HG02981 (cell line): ENCODE results near the gene ELF2.
A peak's percentile ranks its signal among the peaks of the same experiment; 100 is the strongest.
"Not testable (repeated sequence)": the region's sequence is repeated elsewhere in the genome, so short reads cannot be mapped to it uniquely, and the experiment has no call there.

Experiments
- ATAC-seq: cut with Tn5 transposase; IDR thresholded peaks from one replicate; pipeline ENCODE4 v1.9.1; 2021; ENCODE audit warnings: mild to moderate bottlenecking, moderate library complexity; ENCODE audit not compliant: unreplicated experiment

The ELF2 gene

DNA sequence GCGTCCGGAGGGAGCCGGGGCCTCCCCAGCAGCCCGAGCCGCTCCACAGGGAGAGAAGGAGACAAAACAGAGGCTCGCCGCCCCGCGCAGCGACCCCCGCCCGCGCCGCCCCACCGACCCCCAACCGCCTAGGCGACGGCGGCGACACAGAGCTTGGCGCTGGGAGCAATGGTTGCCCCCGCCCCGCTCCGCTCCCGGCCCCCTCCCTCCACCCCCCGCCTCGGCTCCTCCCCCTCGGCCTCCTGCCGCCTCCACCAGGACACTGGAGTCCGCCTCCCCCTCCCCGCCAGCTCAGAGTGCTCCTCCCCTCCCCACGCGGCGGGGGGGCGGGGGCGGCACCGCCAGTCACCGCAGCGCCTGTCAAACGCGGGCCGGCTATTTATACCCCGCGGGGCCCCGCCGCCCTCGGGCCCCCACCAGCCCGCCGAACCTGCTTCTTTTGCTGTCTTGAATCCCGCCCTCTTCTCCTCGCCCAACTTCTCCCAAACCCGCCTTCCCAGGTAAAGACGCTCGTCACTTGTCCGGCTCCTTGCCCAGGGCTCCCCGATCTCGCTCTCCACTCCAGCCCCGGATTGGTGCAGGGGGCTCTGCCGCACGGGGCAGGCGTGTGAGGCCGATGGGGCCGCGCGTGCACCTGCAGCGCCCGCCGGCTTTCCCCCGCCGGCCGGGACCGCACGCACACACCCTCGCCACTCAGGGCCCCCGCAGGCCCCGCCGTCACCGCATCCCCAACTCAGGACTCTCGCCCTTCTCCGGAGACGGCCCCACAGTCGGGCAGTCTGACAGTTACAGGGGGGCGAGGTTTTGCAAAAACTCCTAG lies at the start of gene ELF2:
Gene ELF2, minus strand, starts transcription at position 170 of the 820 bp plus-strand sequence. CDS start 39,517 bp downstream, outside the sequence.
- peak; percentile 41 for ATAC-seq

DNA sequence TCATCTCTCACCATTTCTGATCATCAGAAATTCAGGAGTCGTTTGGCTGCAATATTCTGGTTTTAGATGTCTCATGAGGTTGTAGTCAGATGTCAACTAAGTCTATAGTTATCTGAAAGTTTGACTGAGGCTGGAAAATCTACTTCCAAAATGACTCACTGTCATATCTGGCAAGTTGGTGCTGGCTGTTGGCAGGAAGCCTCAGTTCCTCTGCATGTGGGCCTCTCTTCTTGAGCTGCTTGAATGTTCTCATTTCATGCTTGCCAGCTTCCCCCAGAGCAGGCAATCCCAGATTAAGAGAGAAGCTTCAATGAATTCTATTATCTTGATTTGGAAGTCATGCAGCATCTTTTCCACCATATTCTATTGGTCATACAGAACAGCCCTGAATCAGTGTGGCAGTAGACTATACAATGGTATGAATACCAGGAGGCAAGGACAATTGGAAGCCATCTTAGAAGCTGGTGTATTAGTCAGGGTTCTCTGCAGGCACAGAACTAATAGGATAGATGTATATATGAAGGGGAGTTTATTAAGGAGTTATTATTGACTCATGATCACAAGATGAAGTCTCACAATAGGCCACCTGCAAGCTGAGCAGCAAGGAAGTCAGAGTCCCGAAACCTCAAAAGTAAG lies 46.8 kb upstream of the ELF2 start:
- no peak for ATAC-seq

DNA sequence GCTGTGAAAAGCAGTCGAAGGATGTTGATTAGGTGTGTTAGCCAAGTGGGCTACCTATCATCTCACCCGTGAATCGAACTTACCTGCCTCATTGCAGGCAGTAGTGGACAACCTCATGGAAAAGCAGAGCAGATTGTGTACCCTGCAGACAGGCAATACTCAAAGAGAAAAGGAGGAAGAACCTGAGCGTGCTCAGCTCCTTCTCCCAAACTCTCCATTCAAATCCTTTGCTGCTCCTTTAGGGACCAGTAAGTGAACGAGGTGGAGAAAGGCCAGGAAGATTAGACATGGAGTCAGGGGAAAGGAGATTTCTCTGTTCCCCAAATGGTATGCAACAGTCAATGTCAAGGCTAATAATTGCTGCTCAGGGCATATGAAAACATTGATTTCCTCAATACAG lies 45.2 kb upstream of the ELF2 start:
- no peak for ATAC-seq

DNA sequence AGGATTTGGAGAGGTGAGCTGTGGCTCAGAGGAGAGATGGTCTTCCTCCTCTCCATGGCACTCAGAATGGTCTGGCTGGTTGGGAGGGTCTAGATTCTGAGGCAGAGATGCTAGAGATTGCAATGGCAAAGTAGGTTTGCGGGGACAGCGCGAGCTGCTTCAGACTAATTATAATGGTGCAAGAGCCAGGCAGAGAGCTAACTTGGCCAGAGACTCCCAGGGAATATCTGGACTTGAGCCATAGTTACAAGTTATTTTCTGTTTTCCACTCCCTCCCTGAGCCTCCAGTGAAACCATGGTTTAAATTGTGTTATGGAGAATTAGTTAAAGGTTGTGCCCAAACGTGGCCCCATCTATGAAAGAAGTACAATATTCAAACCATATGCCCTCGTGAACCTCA lies 44.7 kb upstream of the ELF2 start:
- no peak for ATAC-seq

DNA sequence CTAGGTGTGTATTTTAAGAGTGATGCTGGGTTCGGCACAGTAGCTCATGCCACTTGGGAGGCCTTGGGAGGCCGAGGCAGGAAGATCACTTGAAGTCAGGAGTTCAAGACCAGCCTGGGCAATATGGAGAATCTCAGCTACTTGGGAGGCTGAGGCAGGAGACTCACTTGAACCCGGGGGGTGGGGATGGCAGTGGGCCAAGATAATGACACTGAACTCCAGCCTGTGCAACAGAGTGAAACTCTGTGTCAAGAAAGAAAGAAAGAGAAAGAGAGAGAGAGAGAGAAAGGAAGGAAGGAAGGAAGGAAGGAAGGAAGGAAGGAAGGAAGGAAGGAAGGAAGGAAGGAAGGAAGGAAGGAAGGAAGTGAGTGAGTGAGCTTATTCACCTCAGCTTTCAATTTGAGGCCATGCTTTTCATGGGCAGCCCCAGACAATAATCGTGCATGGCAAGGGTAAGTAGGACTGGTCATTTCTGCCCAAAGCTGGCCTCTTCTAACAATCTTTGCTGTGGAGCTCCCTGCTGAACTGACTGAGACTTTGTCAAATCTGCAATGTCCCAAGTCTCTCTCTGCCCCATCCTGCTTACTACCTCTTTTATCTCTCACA lies 42.5 kb upstream of the ELF2 start:
- ATAC-seq = no peak

DNA sequence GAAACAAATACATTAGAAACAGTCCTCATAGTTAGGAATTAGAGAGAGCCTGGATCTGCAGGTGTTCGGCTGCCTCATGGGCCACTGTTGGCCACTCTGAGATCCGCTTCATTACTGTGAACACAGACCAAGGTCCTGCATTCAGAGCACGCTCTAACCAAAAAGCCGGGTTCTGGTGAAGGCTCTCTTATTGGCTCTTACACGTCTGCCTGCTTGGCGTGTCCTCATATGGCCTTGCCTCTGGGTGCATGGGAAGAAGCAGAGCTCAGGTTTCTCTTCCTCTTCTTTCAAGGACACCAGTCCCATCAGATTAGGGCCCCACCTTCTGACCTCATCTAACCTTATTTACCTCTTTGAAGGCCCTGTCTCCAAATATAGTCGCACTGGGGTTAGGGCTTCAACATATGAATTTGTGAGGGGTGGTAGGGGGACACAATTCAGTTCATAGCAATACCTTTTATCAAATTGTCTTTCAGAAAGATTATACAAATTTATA lies 37.1 kb upstream of the ELF2 start:
- peak; percentile 95 for ATAC-seq

DNA sequence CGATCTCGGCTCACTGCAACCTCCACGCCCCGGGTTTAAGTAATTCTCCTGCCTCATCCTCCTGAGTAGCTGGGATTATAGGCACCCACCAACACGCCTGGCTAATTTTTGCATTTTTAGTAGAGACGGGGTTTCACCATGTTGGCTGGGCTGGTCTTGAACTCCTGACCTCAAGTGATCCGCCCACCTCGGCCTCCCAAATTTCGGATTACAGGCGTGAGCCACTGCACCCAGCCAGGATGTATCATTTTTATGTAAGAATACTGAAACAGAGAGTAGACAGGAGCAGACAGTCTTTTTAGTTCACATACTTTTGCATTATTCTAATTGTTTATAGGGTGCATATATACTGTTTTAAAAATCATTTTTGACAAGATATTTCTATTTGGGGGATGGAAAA lies 36.6 kb upstream of the ELF2 start:
- ATAC-seq = not testable (repeated sequence)

DNA sequence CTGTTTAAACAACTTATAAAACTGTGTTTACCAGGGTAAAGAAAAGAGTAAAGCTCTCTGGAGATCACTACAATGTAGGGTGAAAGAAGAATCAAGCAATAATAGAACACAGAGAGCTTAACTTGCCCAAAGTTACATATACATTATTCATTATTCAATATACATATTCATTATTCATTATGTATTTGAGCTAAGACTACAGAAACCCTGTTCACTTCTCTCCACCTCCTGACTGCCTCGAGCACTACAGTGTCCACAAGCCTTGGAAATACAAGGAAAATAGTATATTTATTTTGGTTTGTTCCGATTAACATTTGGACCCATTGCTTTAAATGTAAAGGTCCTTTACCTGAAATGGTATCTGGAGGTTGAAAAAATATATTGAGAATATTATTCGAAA lies 35.9 kb upstream of the ELF2 start:
- ATAC-seq = no peak

DNA sequence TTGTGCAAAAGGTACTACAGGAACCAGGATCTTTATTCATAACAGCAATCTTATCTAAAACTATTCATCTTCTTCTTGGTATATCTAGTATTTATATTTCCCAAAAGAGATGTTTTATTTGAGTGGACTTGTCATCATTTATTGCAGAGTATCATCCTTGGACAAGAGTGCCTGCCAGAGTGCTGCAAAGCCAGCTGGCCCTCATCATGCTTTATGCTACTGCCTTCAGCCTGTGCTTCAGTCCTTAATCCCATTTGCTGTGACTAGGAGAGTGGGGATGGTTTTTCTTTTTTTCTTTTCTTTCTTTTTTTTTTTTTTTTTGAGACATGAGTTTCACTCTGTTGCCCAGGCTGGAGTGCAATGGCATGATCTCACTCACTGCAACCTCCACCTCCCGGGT lies 33.5 kb upstream of the ELF2 start:
- ATAC-seq = no peak

DNA sequence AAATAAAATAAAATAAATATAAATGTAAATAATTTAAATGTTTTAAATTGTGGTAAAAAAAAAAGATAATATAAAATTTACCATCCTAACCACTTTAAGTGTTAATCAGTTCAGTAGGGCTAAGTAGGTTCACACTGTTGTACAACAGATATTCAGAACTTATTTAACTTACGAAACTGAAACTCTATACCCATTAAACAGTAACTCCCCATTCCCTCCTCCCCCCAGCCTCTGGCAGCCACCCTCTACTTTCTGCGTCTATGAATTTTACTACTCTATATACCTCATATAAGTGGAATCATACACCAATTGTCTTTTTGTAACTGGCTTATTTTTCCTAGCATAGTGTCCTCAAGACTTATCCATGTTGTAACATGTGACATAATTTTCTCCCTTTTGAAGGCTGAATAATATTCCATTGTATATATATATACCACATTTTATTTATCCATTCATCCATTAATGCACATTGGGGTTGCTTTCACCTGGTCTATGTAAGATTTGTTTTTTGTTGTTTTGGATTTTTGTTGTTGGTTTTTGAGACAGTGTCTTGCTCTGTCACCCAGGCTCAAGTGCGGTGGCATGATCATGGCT lies 32.5 kb upstream of the ELF2 start:
- ATAC-seq = peak; percentile 42

DNA sequence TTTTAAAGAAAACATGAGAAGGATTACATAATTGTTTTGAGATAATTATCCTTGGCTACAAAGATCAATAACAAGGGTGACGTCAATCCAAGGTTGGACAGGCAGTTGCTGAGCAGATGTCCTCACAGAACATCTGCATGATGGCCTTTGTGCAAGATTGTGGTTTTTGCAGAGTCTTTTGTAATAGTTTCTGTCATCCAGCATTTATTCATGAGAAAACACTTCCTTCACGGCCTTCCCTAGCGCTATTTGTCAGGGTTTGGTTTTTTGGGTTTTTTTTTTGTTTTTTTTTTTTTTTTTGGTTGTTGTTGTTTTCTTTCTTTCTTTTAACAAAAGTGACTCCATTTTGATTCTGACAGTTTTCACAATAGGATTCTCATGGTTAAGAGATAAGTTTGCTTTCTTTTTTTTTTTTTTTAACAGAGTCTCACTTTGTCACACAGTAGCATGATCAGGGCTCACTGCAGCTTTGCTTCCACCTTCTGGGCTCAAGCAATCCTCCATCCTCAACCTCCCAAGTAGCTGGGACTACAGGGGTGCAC lies 31.5 kb upstream of the ELF2 start:
- no peak for ATAC-seq

DNA sequence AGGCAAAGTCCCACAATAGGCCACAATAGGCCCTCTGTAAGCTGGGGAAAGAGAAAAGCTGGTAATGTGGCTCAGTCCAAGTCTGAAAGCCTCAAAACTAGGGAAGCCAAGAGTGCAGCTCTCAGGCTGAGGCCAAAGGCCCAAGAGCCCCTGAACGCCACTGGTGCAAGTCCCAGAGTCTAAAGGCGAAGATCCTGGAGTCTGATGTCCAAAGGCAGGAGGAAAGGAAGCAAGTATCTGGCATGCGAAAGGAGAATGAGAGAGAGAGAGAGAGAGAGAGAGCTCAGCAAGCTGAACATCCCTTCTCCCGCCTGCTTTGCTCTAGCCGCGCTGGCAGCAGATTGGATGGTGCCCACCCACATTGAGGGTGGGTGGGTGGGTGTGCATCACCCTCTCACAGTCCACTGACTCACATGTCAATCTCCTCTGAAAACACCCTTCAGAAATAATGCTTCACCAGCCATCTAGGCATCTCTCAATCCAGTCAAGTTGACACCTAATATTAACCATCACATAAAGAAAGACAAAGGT lies 30.9 kb upstream of the ELF2 start:
- ATAC-seq = no peak

DNA sequence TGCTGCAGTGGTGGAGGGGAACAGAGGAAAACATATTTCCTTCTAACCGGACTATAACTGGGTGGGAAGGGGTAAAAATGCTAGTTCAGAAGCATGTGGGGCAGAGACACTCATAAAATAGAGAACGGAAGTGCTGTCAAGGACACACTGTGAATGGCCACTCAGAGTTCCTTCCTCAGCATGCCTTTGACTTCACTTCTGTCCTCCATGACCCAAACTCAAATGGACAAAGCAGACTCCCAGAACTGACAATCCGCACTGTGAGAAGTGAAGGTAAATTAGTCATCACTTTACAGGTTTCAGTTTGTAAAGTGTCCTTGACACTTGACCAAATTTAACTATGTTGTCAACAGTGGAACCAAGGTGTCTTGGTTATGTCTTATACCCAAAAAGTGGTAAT lies 30.2 kb upstream of the ELF2 start:
- ATAC-seq = no peak

DNA sequence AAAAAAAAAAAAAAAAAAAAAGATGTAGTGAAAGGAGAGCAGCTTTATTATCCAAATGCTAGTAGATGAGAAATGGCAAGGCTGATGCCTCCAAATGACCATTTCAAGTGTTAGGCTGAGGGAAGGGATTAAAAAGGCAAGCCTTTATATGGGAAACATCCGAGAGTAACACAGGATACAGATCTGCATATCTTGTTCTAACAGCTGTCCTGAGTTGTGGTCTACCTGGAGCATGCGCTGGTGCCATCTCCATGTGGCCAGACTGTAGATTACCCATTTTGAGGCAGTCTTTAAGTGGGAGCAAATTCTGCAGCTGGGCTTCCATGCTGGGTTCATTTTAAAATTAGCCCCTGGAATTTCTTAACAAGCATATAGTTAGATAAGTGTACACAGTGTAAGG lies 26.0 kb upstream of the ELF2 start:
- no peak for ATAC-seq

DNA sequence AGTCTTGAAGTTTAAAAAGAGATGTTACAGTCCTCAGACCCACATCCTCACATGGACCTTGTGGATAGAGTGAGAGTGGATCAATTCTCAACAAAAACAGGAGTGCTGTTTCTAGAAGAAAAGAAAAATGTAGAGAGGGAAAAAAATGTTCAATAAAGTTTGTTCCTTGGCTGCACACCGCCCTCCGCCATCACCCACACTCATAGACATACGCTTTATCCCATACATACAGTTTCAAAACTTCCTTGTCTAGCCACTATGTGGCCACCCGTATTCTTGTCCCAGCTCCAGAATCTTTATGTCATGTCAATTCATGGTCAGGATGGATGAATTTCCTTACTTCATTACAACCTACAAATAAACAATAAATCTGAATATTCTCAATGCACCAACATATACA lies 23.5 kb upstream of the ELF2 start:
- ATAC-seq = no peak

DNA sequence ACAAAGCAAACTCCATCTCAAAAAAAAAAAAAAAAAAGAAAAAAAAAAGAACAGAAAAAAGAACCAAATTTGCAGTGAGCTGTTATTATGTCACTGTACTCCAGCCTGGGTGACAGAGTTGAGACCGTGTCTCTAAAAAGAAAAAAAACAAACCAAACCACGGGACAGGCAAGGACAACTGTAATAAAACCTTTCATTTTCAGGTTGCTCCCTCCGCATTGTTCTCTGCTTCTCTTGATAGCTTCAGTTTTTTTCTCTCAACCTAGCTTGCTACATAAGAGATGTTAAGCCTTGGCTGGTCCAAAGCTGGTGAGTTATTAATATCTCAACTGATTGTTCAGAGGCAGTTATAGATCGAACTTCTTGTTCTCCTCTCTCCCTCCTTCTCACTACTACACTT lies 23.1 kb upstream of the ELF2 start:
- ATAC-seq = no peak

DNA sequence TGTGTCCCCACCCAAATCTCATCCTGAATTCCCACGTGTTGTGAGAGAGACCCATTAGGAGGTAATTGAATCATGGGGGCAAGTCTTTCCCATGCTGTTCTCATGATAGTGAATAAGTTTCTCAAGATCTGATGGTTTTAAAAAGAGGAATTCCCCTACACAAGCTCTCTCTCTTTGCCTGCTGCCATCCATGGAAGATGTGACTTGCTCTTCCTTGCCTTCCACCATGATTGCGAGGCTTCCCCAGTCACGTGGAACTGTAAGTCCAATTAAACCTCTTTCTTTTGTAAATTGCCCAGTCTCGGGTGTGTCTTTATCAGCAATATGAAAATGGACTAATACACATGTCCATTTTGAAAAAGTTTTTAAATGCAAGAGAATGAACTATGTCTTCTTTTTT lies 20.2 kb upstream of the ELF2 start:
- ATAC-seq = not testable (repeated sequence)

DNA sequence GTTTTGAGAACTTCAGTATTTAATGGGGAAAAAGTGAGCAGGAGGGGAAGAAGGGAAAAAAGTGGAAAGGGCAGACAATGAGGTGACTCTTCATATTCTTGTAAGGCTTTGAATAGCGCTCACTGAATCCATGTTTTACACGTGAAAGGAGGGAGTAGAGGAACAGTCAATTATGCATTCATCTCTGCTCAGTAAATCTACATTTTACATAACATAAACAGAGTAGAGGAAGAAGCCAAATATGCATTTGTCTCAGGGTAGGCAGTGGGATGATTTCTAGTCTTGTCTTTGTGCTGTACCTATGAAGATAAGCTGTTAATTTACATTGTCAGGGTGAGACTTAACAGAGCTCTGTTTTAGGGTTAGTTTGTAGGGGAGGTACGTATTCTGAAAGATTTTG lies 19.4 kb upstream of the ELF2 start:
- ATAC-seq = no peak

DNA sequence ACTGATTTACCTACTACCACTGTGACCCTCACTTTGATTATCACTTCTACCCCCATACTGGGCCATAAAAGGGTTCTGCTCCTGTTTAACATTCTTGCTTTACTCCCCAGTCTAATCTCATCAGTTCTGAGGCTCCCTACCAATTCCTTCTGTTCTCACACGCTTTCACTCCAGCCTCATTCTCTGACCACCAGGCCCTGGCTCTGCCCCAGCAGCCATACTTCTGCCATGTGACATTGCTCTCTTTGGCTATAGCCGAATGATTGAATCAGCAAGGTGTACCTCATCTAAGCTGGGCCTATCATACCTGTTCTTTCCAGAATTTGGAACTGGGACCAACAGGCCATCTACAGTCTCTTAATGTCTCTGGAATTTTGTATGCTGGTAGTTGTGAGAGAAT lies 14.4 kb upstream of the ELF2 start:
- no peak for ATAC-seq

DNA sequence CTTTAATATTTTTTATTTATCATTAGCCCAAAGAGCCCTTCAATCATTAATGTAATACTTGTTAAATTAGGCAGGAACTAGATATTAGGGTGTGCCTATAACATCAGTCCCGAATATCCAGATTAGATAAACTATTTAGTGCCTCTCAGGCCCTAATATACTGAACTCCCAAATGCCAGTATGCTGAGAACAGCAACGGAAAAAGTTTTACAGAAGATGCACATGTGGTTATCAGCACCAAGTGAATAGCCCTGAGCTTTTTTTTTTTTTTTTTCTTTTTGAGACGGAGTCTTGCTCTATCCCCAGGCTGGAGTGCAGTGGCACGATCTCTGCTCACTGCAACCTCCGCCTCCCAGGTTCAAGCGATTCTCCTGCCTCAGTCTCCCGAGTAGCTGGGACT lies 13.0 kb upstream of the ELF2 start:
- no peak for ATAC-seq

DNA sequence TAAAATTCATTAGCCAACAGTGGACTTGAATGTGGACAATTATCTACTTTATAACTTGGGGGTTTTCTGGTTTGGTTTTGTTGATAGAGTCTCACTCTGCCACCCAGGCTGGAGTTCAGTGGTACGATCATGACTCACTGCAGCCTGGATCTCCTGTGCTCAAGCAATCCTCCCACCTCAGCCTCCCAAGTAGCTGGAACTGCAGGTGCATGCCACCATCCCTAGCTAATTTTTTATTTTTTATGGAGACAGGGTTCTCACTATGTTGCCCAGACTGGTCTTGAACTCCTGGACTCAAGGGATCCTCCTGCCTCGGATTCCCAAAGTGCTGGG lies 12.4 kb upstream of the ELF2 start:
- no peak for ATAC-seq
